Heart left ventricle (tissue), 13 donors: ENCODE results near the gene DYNC1H1.

Experiments
- CTCF ChIP-seq, 12 donors: fragments of 200-600 bp; sonication (generic) in 4 of 12; IDR thresholded peaks; one replicate each; pipeline versions ENCODE4 v1.5.0 to v1.8.0; 2018 to 2022; ENCODE audit warnings: antibody characterized with exemption in 12 of 12, mild to moderate bottlenecking in 5 of 12
- POLR2A ChIP-seq, 2 donors: fragments of 450-650 bp; IDR thresholded peaks; one replicate each; pipeline ENCODE4 v1.6.1; 2017; ENCODE audit warnings: antibody characterized with exemption in 2 of 2, mild to moderate bottlenecking in 2 of 2, moderate library complexity in 2 of 2
- donor health status: ischemic (EF 13 %, LVEDD 7.1; RV severe dilation, severe dysfunction).
- donor health status: DM: no; HTN: yes; CAD: no.
- donor health status: DM: no; HTN: no; CAD: no.
- donor health status: ischemic (EF 25% LVEDD 6.9; RV normal size, moderate dysfunction).
- donor health status: ischemic (EF 25% LVEDD 5.7; RV mildly dilated, moderate dysfunction).
- donor health status: ischemic (EF 35%, LVEDD 5.7; RV mildly dilated, moderate dysfunction).
- donor health status: nonischemic (EF 11% LVEDD 7.7; RV severe dilation, severe dysfunction).
- donor health status: DM: yes; HTN: yes; CAD: no.
- donor health status: PGD.
- donor health status: ischemic (EF 29% LVEDD 5.4; RV normal size, mild dysfunction).
- donor health status: nonischemic (EF 23%, LVEDD 6.1; RV moderate dilation, normal function).

- TF ChIP-seq CTCF (IDR thresholded peaks at IDR 0.05) (no peak), POLR2A (IDR thresholded peaks at IDR 0.05) (no peak)
Measured at GRCh38 chr14:101979666-101980065, 15.3 kb downstream of the DYNC1H1 start.
